HG02943 (cell line): Measurements from ENCODE around the gene TMEM247.

Experiments used
- ATAC-seq: cut with Tn5 transposase; IDR thresholded peaks from one replicate; pipeline ENCODE4 v1.9.1; 2021; ENCODE audit warnings: mild to moderate bottlenecking, low read depth, moderate library complexity; ENCODE audit not compliant: unreplicated experiment

Gene TMEM247

DNA sequence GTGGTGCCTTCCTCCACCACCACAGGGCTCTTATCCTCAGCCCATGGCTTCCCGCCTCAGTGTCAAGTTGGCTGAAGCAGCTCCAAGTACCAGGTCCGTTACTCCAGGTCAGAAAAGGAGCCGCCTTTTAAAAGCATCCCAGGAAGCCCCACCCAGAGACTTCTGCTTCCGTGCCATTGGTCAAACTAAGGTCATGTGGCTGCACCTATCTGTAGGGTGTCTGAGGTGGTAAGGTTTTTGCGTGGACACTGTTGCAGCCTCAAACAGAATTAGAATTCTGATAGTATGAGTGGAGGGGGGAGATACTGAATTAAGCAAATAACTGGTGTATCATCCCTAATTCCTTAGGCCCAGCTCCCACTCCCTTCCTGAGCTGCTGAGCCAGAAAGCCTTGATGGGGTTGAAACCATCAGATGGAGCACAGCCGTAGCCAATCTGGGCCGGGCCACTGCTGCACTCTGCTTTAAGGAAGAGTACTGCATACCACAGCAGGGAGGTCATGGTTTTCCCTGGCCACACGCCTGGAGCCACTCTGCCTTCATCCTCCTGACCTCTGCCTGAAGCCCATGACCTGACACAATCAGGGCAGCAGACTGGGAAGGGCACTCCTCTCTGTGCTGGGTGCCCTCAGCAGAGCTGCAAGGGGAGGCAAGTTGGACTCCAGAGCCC is 8.4 kb downstream of the TMEM247 start:
- no peak for ATAC-seq

DNA sequence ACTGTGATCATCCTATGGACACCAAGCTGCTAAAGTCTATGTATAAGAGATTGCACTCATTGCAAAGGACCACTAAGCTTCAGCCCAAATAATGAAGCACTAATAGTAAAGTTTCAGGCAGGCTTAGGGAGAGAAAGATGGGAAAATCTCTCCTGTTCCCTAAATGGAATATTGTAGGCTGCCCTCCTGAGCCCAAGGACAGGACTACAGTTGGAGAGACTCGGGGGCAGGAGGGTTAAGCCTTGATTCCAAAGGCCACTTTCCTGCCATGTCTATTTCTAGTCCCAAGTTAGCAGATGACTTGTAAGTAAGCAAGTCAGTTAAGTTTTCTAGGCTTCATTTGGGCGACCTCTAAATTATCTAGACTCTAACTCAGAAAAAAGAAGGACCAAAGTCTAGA is 9.0 kb downstream of the TMEM247 start:
- no peak for ATAC-seq

DNA sequence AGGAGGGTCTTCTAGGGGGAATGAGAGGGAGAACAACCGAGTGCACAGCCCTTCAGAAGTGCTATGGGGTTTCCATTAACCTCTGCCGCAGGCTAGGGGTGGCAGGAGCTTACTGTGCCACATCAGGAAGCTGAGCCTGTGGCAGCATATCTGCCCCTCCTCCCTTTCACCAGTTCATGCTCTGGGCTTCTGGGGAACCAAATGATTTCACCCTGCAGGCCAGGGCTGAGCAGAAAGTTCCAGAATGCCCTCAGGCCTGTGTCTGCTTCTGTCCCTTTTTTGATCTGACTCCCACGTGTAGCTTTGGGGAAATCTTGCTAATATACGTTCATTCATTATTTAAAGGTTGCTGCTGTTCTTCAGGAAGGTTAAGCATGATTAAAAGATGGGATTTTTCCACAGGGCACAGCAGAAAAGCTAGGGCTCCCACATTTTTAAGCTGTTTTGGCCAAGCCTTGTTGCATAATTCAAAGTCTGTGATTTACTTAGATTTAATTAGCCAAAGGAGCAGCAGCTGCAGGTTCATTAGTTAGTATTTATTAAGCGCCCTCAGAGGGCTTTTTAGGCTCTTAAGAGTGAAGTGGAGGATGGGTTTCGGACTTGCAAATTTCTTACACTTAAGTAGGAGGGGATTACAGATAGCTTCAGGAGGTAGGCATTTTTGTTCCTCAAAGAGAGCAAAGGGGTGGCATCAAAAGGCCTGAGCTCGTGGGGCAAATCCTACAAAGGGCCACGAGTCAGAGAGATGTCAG is 10.2 kb downstream of the TMEM247 start:
- no peak for ATAC-seq

DNA sequence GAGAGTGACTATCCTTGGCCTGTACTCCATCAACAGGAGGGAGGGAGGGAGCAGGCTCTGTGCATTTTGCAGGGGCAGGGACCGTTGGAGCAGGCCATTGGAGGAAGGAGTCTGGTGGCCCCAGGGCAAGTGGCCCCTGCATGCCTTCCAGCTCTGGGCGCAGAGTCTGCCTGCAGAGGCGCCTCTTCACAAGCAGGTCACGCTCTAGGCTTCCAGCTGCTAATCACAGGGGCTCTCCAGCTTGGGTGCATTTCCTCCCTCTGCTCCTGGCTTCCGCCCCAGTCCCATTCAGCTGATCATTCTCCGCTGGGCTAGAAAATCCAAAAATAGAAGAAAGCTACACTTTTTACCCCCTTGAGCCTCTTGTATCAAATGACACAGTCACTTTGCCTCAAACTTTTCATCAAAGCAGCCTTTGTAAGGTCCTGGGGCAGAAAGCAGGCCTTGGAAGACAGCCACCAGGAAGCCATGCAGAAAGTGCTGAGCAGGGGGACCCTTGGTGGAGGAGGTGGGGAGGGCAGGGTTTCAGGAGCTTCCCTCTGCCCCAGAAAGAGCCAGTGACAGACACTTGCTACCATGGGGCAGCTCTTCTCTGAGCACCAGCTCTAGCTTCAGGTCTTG is 11.3 kb downstream of the TMEM247 start:
- no peak for ATAC-seq

DNA sequence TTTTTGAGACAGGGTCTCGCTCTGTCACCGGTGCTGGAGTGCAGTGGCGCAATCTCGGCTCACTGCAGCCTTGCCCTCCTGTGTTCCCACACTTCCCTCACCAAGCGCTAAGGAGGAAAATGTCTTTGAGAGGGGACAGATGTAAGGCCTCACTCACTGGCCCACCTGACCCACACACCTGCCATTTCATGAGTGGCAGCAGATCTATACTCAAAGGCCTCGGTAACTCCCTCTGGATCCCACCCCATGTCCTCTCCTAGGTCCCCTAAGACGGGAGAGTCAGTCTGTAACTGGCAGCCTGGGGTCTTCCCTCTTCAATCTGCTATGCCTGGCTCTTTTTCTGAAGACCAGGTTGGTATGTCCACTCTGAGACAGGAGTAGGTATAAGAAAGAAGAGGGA is 12.9 kb downstream of the TMEM247 start:
- no peak for ATAC-seq

GRCh38 chr2:46493241-46493970 is 14.0 kb downstream of the TMEM247 start:
- ATAC-seq: peak; percentile 70

- peak; percentile 6 for ATAC-seq
Observed at GRCh38 chr2:46493971-46494250, 14.5 kb downstream of the TMEM247 start.

DNA sequence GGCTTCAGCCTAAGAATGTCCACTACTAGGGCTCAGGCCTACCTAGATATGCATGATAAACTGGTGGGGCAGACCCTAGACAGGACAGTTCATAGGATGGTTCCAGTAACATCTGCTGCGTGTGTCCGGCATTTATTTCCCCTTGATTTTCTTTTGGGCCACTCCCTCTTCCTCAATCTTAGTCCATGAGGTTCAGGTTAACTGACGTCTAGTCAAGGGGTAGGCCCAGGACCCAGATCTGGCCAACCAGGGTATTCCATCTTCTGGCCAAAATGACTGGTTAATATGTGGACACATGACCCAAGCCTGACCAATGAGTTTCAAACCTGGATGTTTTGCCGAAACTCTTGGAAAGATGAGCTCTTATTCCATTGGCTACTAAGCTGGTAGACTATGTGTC is 15.2 kb downstream of the TMEM247 start:
- ATAC-seq: no peak

GRCh38 chr2:46495231-46496030 is 16.1 kb downstream of the TMEM247 start:
- ATAC-seq: no peak

DNA sequence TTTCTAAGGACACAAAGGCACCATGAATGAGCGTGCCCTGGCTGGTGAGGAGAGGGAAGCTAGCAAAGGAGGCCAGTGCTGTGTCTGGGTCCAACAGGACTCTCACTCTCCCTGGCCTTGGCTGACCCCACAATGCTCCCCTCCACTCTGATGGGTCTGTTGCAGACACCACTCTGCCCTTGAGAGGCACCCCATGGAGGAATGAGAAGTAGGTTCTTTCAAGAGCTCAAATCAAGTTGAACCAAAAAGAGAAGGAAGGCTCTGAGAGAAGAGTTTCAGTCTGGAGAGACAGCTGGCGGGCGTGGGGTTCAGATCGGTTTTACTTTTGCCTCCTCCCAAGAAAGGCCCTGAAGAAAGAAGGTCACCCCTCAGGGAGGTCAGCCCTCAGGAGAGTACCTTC is 18.4 kb downstream of the TMEM247 start:
- ATAC-seq: no peak

DNA sequence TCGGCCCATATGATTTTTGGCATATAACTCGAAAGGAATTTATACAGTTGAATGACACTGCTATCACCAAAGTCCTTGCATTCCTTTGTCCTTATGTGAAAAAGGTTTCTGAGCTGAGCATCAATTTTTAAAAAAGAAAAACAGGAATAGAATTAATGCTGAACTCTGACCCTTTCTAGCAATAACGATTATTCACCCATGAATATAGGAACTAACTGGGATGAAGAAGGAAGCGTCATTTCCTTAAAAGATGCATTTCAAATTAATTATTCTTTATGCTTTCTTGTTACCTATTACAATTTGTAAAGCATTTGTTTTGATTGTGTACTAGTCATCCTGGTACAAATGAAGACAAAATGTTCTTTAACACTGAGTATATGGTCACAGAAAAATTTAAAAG is 19.3 kb downstream of the TMEM247 start:
- ATAC-seq: no peak

GRCh38 chr2:46499392-46499785 is 20.0 kb downstream of the TMEM247 start:
- no peak for ATAC-seq

DNA sequence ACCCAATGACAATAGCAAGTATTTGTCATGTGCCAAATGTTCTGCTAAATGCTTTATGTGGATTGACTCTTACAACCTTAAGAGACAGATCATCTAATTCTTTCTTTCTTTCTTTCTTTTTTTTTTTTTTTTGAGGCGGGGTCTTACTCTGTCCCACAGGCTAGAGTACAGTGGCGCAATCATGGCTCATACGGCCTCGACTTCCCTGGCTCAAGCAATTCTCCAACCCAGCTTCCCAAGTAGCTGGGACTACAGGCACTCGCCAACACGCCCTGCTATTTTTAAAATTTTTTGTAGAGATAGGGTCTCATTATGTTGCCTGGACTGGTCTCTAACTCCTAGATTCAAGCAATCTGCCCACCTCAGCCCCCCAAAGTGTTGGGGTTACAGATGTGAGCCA is 21.4 kb downstream of the TMEM247 start:
- ATAC-seq: no peak

DNA sequence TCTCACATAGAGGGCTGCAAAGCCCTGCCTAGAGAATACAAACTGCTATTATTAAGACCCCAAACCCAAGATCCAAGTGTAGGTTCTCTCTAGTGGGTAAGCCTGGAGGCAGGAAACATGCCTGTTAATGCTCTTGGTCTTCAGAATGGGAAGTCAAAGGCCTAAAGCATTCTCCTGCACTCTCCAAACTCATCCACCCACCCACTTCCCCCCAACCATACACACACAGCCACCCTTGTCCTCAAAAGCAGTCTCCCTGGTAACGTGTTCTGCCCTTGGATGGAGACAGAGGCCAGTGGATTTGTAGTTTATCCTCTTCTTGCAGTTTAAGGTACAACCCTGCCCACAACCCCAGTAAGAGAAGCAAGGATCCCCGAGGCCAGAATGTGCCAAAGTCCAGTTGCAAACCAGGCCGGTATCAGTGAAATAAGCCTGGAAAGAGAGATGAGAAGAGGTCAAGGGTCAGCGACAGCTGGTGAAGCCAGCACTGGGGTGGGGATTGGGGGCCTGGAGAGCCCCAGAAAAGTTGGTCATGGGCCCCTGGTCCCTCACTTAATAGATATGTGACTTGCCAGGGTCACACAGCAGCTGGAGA is 23.0 kb downstream of the TMEM247 start:
- no peak for ATAC-seq

DNA sequence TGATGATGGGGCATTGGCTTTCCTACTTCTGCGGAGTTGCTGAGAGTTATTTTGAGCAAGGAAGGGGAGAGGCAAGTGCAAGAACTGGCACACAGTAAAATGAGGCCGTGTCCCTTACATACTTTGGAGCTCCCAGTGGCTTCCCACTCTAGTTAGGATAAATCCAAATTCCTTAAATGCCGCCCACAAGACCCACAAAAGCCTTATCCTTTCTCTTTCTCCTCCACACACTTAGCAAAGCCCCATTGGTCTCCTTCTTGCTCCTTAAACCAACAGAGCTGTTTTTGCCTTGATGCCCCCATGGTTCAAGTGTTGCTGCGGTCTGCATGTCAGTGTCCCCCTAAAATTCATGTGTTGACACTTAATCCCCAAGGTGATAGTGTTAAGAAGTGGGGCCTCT is 24.3 kb downstream of the TMEM247 start:
- ATAC-seq: no peak

DNA sequence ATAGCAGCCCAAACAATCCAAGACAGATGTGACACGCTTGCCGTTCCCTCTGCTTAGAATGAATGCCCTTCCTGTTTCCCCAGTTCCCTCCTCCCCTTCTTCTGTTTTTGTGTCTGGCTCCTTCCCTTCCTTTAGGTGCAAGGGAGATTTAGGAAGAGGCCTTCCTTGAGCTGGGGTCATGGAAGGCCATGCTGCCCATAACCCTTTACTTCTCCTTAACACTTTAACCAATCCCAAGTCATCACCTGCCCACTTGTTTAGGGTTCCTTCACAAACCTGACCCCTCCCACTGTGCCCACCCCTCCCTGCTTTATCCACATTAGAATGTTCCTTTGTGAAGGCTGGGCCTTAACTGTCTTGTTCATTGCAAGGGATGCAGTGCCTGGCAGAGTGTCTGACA is 24.9 kb downstream of the TMEM247 start:
- no peak for ATAC-seq

DNA sequence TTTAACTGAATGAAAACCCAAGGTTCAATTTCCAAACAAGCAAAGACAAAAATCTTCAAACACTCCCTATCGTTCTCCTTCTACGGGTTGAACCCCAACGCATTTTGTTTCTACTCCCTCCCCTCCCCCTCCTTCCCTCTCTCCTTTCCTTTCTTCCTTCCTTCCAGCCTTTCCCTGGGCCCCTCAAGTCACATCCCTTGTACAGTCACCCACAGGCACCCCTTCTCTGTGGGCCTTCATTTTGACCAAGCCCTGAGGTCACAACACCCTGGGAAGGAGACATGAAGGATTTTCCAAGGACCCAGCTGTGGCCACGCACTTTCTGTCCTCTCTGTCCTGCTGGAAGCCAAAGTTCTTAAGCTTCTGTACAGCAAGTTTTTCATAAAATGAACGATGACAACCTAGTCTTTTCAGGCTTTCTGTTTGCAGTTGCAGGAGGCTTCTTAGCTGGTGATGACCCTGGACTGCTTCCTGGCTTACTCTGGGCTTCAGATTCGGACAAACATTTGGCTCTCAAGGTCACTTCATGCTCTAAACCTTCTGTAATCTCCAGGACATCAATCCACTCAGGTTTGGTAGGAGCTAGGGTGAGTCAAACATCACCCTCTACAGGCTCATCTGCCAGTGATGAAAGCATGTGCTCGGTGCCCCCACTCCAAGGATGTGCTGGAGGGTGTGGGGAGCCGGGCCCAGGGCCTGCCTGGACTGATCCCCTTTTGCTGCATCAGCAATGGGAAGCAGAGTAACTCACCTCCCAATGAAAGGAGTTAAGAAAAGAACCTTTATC is 25.5 kb downstream of the TMEM247 start:
- ATAC-seq: no peak

- no peak for ATAC-seq
Observed at GRCh38 chr2:46505472-46505783, 26.1 kb downstream of the TMEM247 start.

DNA sequence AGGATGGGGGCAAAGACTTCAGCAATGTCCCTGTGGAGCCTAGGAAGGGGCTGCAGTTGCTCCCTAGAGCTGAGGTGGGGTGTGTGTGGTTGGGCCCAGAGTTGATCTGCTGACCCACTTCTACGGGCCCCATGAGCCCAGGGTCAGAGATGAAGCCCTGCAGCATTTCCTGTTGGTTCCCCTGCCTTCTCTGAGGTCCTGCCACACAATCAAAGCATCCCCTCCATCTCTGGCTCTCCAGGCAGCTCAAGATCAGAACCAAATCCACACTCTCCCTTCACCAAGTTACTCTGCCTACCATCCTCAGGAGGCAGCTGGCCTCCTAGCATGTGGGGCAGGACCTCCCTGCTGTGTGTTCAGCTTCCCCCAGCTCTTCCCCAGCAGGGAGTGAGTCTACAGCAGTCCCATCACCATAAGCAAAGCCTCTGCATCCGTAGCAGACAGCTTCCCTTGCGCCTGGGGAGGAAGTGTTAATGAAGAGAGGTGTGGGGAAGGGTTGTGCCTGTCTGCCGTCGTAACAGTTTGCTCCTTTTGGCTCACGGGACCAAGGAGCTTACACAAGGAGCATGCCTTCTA is 26.9 kb downstream of the TMEM247 start:
- ATAC-seq: no peak
